HG02610 (cell line): ENCODE results near the gene RSRC2.
"Not testable (repeated sequence)": the region's sequence is repeated elsewhere in the genome, so short reads cannot be mapped to it uniquely, and the experiment has no call there.

Source experiments
- ATAC-seq: cut with Tn5 transposase; IDR thresholded peaks from one replicate; pipeline ENCODE4 v1.9.1; 2021; ENCODE audit warnings: mild to moderate bottlenecking, moderate library complexity; ENCODE audit not compliant: unreplicated experiment

RSRC2 gene

DNA sequence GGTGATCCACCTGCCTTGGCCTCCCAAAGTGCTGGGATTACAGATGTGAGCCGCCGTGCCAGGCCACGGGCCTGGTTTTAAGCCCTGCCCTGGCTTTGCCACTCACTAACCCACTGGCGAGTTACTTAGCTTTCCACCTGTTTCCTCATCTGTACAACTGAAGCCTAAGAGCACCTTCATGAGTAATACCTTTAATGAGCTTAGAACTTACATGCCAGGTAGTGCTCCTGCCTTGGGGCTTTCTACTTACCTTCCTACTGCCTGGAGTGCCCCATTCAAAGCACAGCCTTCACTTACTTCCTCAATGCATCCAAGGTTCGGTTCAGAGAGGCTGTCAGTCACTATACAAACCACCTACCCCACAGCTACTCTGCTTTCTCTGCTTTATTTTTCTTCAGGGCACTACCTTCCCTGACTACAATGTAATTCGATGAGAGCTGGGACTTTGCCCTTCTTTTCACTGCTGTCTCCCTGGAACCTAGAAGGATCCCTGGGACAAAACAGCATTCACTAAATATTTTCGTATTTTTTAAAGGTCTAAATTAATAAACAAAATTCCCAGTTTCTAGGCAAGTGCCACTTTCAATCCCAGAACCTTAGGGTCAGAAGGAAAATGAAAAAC is 39.8 kb downstream of the RSRC2 start:
- ATAC-seq = no peak

DNA sequence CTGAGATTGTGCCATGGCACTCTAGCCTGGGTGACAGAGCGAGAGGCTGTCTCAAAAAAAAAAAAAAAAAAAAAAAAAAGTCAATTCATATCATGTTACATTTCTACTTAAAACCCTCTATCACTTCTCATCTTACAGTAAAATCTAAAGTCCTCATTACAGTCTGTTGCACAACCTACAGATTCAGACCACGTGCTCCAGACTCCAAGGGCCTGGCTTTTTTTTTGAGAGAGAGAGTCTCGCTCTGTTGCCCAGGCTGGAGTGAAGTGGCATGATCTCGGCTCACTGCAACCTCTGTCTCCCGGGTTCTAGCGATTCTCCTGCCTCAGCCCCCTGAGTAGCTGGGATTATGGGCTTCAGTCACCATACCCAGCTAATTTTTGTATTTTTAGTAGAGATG is 40.4 kb downstream of the RSRC2 start:
- ATAC-seq = not testable (repeated sequence)

DNA sequence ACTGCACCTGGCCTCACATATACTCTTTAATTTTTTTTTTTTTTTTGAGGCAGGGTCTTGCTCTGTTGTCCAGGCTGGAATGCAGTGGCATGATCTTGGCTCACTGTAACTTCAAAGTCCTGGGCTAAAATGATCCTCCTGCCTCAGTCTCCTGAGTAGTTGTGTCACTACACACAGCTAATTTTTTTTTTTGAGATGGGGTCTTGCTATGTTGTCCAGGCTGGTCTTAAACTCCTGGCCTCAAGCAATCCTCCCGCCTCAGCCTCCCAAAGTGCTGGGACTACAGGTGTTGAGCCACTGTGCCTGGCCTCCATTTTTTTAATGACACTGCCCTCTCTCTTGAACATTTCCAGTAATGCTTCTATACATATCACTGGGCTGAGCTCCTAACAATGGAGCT is 42.4 kb downstream of the RSRC2 start:
- ATAC-seq = not testable (repeated sequence)

DNA sequence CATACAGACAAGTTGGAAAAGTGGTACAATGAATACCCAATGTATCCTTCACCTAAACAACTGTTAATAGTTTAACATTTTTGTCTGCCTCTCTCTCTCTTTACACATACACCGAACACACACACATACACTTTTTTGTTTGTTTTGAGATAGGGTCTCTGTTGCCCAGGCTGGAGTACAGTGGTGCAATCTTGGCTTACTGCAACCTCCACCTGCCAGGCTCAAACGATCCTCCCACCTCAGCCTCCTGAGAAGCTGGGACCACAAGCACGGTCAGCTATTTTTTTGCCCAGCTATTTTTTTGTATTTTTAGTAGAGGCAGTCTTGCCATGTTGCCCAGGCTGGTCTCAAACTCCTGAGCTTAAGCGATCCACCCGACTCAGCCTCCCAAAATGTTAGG is 42.8 kb downstream of the RSRC2 start:
- no peak for ATAC-seq

DNA sequence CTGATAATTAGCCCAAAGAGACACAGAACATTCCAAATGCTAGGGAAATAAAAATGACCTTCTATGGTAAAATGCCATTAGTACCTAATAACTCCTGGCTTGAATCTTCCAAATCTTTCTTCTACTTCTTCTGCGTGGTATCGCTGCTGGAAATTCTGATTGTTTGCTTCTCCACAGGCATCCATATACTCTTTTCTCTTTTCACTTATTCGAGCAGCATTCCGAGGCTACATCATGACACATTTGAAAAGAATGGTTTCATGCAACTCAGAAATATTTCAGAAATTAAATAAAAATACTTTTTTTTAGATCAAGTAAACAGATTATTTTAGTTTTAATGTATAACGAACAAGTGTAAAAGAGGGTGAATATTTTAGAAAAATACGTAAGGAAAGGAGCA is 44.9 kb downstream of the RSRC2 start:
- ATAC-seq = no peak

DNA sequence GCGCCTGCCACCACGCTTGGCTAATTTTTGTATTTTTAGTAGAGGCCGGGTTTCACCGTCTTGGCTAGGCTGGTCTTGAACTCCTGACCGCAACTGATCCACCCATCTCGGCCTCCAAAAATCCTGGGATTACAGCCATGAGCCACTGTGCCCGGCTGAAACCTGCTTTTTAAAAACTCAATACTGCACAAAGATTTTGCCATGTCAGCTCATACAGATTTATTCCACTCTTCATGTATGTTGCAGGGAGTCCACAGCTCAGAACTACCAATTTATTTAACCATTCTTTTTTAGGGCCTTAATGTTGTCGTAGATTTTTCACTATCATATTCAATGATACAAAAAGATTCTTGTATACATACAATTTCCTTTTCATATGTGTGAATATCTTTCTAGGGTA is 46.0 kb downstream of the RSRC2 start:
- no peak for ATAC-seq

DNA sequence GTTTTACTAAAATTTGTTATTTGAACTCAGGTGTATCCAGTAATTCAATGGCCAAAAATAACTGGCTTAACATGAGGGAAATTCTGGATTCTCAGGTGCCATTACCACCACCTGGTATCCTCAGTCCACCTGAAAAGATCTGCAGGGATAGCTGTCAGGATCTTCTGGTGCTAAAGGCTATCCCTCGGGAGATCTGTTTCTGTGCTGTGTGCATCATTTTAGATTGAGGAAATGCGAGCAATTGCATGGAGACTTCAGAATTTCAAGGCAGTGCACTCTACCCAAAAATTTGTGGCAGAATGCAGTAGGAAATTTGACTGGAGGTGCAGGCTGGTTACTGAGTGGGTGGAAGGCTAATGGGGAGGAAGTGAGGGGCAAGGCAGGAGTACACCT is 52.4 kb downstream of the RSRC2 start:
- ATAC-seq = peak; percentile 3

DNA sequence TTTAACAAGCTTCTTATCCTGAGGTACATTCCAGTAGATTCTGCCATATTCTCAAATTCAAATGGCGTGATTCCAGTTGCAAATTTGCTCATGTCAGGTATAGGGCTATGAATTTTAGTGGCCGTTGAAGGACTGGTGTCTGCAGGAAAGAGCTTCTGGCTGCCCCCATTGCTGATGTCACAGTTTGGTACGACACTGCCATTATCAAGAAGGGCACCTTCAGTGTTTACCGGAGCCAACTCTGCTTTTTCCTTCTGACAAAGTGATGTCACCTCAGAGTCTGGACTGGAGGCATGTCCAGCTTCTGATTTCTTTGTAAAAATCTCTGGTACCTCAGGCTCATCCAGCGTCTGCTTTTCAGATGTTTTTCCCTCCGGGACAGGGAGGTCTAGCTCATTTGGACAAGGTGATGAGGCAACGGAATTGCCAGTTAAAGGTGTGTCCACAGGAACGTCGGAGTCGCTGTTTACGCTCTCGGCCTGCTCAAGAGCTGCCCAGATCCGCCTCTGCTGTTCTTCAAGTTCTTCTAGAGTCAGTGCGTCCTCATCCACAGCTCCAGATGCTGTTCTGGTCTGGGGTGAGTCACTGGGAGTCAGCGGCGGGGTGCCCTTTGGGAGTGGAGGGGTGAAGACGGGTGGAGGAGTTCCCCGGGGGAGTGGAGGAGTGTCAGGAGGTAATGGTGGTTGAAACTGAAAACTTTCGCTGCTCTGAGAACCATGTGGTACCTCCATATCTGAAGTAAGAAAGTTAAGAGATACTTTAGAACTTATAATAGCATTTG is 53.0 kb downstream of the RSRC2 start:
- peak; percentile 57 for ATAC-seq

DNA sequence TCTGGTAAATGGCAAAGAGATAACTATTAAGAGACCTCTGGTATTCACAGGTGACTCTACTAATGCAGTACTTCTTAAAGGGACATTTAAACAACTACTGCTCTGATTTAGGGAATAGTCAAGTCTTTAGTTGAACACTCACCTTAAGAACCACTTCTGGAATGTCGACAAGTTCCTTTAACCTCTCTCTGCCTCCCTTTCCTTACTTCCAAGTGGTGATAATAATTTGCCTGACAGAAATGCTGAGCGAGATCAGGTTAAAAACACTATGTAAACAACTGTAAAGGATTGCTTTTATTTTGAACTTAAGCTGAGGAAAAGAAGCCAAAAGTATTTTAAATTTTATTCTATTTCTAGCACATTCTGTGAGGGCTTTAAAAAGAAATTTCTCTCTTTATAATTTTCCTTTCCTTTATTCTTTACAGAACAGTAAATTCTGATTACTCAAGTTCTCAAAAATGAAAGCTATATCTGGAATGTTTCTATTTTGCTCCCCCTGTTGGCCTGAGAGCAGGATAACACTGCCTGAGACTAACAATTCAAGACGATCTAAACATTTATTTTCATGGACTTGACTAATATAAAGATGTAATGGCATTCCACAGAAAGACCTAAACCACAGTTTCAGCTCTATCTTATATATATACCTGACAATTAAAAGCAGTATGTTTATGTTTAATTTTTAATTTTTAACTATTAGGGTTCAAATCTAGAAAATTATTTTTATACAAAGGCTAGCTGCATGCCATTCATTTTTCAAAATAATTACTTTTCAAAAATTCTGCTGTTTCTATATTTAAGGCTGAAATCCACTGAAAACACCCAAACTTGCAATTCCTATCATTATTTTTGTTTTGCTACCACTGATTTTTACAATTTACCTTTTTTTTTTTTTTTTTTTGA is 55.2 kb downstream of the RSRC2 start:
- no peak for ATAC-seq

DNA sequence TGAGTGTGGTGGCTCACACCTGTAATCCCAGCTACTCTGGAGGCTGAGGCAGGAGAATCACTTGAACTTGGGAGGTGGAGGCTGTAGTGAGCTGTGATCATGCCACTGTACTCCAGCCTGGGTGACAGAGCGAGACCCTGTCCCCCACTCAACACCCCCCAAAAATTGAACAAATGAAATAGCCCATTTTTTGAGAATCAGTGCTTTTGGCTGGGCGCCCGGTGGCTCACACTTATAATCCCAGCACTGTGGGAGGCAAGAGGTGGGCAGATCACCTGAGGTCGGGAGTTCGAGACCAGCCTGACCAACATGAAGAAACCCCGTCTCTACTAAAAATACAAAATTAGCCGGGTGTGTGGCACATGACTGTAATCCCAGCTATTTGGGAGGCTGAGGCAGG is 56.2 kb downstream of the RSRC2 start:
- ATAC-seq = not testable (repeated sequence)

DNA sequence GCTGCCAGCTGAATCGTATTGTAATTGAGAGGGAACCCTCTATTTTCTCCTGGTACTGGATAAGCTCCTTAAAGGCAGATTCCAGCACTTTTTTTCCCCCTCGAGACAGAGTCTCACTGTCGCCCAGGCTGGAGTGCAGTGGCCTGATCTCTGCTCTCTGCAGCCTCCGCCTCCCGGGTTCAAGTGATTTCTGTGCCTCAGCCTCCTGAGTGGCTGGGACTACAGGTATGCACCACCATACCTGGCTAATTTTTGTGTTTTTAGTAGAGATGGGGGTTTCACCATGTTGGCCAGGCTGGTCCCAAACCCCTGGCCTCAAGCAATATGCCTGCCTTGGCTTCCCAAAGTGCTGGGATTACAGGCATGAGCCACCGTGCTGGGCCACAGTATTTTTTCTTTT is 56.9 kb downstream of the RSRC2 start:
- not testable (repeated sequence) for ATAC-seq

DNA sequence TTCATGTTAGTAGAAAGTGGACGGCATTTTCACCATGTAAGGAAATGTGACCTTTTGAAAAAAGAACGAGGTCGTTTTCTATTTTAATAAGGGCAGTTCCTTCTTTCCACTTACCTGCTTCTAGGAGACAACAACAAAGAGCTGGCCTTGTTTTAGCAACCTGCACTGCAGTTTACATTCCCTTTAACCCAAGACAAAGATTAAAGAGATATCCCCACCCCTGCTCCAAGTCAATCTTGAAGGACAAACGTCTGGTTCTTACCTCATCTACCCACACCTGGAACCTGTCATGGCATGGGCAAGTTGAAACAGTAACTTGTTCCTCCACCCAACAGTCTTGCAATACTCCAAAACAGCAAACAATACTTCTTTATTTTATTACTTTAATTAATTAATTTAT is 58.8 kb downstream of the RSRC2 start:
- ATAC-seq = no peak

DNA sequence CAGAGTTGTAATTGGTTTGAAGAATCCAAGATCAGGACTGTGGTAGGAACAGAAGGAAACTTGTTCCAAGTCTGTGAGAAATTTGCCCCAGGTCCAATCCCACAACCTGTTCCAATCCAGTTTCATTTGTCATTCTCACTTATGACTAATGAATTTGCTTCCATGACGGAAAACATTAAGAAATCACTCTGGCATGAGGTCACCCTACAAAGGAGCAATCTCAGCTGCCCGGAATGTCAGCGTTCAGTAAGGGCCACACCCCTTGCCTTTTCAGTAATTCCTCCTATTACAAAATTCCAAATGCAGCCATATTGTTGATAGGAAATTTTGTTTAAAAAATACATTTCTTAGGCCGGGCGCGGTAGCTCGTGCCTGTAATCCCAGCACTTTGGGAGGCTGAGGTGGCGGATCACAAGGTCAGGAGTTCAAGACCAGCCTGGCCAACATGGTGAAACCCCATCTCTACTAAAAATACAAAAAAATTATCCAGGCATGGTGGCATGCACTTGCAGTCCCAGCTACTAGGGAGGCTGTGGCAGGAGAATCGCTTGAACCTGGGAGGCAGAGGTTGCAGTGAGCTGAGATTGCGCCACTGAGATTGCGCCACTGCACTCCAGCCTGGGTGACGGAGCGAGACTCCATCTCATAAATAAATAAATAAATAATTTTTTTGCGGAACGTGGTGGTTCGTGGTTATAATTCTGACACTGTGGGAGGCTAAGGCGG is 62.3 kb downstream of the RSRC2 start:
- not testable (repeated sequence) for ATAC-seq

DNA sequence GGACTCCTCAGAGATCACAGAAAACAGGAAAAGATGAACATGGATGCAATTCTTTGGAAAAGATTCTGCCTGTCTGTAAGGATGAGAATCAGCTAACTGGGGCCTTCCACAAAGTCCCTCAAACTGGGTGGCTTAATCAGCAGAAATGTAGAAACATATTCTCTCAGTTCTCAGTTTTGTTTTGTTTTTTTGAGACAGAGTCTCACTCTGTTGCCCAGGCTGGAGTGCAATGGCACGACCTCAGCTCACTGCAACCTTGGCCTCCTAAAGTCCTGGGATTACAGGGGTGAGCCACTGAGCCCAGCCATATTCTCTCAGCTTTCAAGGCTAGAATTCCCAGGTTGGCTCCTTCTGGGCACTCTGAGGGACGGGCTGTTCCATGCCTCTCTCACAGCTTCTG is 66.1 kb downstream of the RSRC2 start:
- ATAC-seq = no peak

DNA sequence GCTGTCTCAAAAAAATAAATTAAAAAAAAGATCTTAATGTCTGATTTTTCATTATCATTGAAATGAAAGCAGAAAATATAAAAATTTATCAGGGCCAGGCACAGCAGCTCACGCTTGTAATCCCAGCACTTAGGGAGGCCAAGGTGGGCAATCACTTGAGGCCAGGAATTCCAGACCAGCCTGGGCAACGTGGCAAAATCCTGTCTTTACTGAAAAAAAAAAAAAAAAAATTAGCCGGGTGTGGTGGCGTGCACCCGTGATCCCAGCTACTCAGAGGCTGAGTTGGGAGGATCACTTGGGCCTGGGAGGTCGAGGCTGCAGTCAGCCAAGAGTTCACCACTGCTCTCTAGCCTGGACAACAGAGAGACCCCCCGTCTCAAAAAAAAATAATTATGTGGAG is 66.7 kb downstream of the RSRC2 start:
- no peak for ATAC-seq

DNA sequence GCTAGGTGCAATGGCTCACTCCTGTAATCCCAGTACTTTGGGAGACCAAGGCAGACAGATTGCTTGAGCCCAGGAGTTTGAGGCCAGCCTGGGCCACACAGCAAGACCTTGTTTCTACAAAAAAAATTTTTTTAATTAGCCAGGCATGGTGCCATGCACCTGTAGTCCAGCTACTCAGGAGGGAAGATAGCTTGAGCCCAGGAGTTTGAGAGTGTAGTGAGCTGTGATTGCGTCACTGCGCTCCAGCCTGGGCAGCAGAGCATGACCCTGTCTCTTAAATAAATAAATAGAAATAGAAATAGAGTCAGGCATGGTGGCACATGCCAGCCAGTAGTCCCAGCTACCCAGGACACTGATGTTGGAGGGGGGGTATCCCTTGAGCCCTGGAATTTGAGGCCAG is 67.5 kb downstream of the RSRC2 start:
- ATAC-seq = no peak

DNA sequence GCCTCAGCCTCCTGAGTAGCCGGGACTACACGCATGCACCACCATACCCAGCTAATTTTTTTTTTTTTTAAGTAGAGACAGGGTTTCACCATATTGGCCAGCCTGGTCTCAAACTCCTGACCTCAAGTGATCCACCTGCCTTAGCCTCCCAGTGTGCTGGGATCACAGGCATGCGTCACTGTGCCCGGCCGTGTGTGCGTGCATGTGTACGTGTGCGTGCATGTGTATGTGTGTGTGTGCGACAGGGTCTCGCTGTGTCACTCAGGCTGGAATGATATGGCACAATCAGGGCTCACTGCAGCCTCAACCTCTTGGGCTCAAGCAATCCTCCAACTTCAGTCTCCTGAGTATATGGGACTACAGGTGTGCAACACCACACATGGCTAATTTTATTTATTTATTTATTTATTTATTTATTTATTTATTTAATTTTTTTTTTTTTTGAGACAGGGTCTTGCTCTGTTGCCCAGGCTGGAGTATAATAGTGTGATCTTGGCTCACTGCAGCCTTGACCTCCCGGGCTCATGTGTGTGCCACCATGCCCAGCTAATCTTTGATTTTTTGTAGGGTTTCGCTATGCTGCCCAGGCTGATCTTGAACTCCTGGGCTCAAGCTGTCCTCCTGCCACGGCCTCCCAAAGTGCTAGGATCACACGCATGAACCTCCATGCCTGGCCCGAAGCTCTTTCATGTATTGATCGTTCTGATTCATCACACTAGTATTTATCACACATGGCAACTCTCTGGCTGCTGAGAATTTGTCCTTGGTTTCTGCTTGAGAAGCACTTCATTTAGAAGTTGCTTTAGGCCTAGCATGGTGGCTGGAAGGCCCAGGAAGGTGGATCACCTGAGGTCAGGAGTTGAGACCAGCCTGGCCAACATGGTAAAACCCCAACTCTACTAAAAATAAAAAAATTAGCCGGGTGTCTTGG is 68.4 kb downstream of the RSRC2 start:
- ATAC-seq = no peak

DNA sequence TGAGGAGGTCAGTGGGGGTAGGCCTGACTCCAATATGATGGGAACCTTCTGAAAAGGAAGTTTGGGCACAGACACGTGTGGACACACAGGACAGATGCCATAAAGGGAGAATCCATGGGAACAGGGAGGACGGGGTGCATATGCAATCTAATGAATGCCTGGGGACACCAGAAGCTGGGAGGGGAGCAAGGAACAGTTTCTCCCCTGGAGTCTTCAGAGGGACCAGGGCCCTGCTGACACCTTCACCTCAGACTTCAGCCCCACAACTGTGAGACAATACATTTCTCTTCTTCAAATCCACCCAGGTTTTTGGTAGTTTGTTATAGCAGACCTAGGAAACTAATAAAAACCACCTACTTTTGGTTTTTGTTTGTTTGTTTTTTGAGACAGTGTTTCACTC is 69.1 kb downstream of the RSRC2 start:
- ATAC-seq = no peak

DNA sequence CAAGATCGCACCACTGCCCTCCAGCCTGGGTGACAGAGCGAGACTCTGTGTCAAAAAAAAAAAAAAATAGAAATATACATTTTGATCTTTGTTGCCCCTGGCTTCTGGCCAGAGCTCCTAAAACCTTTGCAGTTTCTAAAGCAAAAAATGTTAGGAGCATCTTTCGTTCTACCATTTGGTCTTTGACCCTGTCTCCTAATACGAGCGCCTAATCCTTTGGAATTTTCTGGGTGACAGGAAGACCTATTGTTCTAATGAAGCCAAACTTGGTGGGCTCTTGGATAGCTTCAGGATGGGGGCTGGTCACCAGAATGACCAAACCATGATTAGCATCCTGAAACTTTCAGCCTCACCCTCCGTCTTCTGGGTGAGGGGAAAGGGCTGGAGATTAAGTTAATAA is 72.0 kb downstream of the RSRC2 start:
- no peak for ATAC-seq

DNA sequence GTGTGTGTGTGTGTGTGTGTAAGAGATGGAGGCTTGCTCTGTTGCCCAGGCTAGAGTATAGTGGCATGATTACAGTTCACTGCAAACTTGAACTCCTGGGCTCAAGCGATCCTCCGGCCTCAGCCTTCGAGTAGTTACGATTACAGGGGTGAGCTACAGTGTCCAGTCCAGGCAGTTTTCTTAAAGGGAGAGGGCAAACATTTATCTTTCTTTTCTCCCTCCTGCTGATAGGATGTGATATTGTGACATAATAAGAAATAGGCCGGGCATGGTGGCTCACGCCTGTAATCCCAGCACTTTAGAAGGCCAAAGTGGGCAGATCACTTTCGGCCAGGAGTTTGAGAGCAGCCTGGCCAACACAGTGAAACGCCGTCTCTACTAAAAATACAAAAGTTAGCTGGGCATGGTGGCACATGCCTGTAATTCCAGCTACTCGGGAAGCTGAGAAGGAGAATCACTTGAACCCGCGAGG is 72.5 kb downstream of the RSRC2 start:
- ATAC-seq = no peak
